Endodermal cell (in vitro differentiated cells): ENCODE results near the gene ALDH1A3. TPM values are rescaled to one million over a fixed set of nuclear protein-coding genes. Genes with fewer than 3 reads are reported as not detected.

Source experiments
- DNase-seq: peaks from one replicate; pipeline ENCODE4 v3.0.0-alpha.2; 2017
- H3K27ac ChIP-seq: 2 replicates; pipeline ENCODE4 v1.5.1; 2013; ENCODE audit warnings: mild to moderate bottlenecking, low read depth, low read length, moderate library complexity
- H3K27me3 ChIP-seq: 2 replicates; pipeline ENCODE4 v1.6.1; 2013; ENCODE audit warnings: mild to moderate bottlenecking, low read length, moderate library complexity; ENCODE audit not compliant: insufficient read depth, control insufficient read depth, poor library complexity, severe bottlenecking
- H3K36me3 ChIP-seq: 2 replicates; pipeline ENCODE4 v1.7.0; 2013; ENCODE audit warnings: mild to moderate bottlenecking, low read length, moderate library complexity; ENCODE audit not compliant: control insufficient read depth, insufficient read depth
- H3K4me1 ChIP-seq: one replicate; pipeline ENCODE4 v1.7.0; 2013; ENCODE audit warnings: low read length; ENCODE audit not compliant: control insufficient read depth, insufficient read depth
- H3K4me3 ChIP-seq: 2 replicates; pipeline ENCODE4 v1.5.1; 2013; ENCODE audit warnings: mild to moderate bottlenecking, low read length, moderate library complexity
- H3K9ac ChIP-seq: 2 replicates; pipeline ENCODE4 v1.6.1; 2013; ENCODE audit warnings: mild to moderate bottlenecking, low read length, moderate library complexity; ENCODE audit not compliant: poor library complexity, severe bottlenecking; ENCODE audit errors: extremely low read depth
- H3K9me3 ChIP-seq: 2 replicates; pipeline ENCODE4 v1.6.1; 2013; ENCODE audit warnings: mild to moderate bottlenecking, low read length, moderate library complexity; ENCODE audit not compliant: control insufficient read depth
- H3K27ac Mint-ChIP-seq: 2 replicates; pipeline ENCODE4 v1.8.0; 2020; ENCODE audit warnings: mixed read lengths
- H3K27me3 Mint-ChIP-seq: 2 replicates; pipeline ENCODE4 v1.8.0; 2021; ENCODE audit warnings: mild to moderate bottlenecking, mixed read lengths; ENCODE audit not compliant: insufficient read depth
- H3K36me3 Mint-ChIP-seq: 2 replicates; pipeline ENCODE4 v1.8.0; 2020; ENCODE audit warnings: low read depth, mixed read lengths
- H3K4me1 Mint-ChIP-seq: 2 replicates; pipeline ENCODE4 v1.8.0; 2020; ENCODE audit warnings: mixed read lengths
- H3K4me3 Mint-ChIP-seq: 2 replicates; pipeline ENCODE4 v1.8.0; 2020; ENCODE audit warnings: mild to moderate bottlenecking, moderate library complexity, mixed read lengths
- H3K9me3 Mint-ChIP-seq: 2 replicates; pipeline ENCODE4 v1.8.0; 2020; ENCODE audit warnings: mild to moderate bottlenecking, mixed read lengths
- CTCF ChIP-seq: fragments of 200-600 bp; sonication (generic); conservative IDR thresholded peaks from 2 replicates; pipeline ENCODE4 v1.5.0; 2021; ENCODE audit warnings: antibody characterized with exemption, mild to moderate bottlenecking
- WGBS, 2 experiments: methylation state at CpG; one replicate each; pipeline versions ENCODE4 v1.1.5 to v1.1.7; 2013; ENCODE audit warnings: missing lambda C conversion rate in 2 of 2, mixed read lengths in 1 of 2; ENCODE audit not compliant: insufficient coverage in 1 of 2, insufficient read length in 1 of 2; 5-methylcytosine and 5-hydroxymethylcytosine counted together
- total RNA-seq, 2 donors: library from RNA; stranded (reverse); fragmentation: NEBNext Ultra II Directional in 1 of 2; extraction: Animal tissue kit (Norgen Biotek cat#: 25700) in 1 of 2; gene quantifications; 2 replicates in 1 of 2; 3 replicates in 1 of 2; pipeline ENCODE4 v1.2.1, GENCODE V29; 2021

The ALDH1A3 gene
- total RNA-seq, 2 donors from 2014 or later: 6.9 to 7.3 TPM

- Histone ChIP-seq H3K4me3 (no peak overlapping the region), H3K27ac (no peak overlapping the region), H3K36me3 (peaks cover 17% of the 10 kb centered on the region), H3K9ac (no peak overlapping the region), H3K4me1 (no peaks in the 10 kb centered on the region), H3K9me3 (no peaks in the 10 kb centered on the region), H3K27me3 (no peaks in the 10 kb centered on the region)
- 79 to 82% methylated on average over 6 of the region's 6 CpGs for WGBS, 2 experiments
- no peak for TF ChIP-seq CTCF
- H3K36me3 Mint-ChIP-seq: peaks cover 6% of the 10 kb centered on the region
- peaks cover 2% of the 10 kb centered on the region for H3K9me3 Mint-ChIP-seq
- peaks cover 1% of the 10 kb centered on the region for H3K27me3 Mint-ChIP-seq
- H3K4me3 Mint-ChIP-seq: no peak overlapping the region
- no peak overlapping the region for H3K27ac Mint-ChIP-seq
- peaks cover 11% of the 10 kb centered on the region for H3K4me1 Mint-ChIP-seq
- no peak for DNase-seq
These were observed 12.4 kb downstream of the ALDH1A3 start for GRCh38 chr15:100892013-100892355.

DNA sequence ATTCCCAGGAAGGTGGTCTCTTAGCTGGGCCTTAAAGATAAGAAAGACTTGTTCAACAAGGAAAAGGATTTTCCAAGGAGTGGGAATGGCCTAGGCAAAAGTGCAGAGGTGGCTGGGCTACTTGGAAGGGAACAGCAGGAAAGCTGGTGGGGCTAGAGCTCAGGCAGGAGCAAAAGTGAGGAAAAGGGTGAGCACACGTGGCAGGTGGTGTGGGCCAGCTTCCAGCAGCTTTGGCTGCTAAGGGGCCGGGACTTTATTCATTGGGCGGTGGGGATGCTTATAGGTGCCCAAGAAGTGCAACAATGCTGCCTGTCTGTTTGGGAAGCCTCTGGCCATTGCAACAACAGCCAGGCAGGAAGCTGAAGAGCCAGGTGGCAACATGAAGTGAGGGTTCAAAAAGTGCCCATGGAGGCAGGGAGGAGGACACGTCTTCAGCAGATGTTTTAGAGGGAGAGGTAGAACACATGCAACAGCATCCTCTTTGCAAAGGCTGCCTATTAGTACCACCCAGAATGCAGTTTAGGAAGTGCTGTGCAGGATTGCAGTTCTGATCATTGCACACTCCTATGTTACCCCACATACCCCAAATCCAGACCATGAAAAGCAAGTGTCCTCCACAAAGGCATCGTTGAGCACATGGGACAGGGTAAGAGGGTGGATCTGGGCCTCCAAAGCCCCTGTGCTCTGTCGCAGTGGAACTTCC lies 13.8 kb downstream of the ALDH1A3 start:
- Mint-ChIP-seq H3K27ac (no peak overlapping the region), H3K9me3 (peaks cover 2% of the 10 kb centered on the region), H3K27me3 (peaks cover 1% of the 10 kb centered on the region), H3K36me3 (peaks cover 6% of the 10 kb centered on the region), H3K4me1 (peaks cover 19% of the 10 kb centered on the region), H3K4me3 (no peak overlapping the region)
- H3K36me3 ChIP-seq: peaks cover 11% of the 10 kb centered on the region
- H3K4me3 ChIP-seq: no peak overlapping the region
- H3K27ac ChIP-seq: no peak overlapping the region
- no peaks in the 10 kb centered on the region for H3K9me3 ChIP-seq
- no peak overlapping the region for H3K9ac ChIP-seq
- no peak for TF ChIP-seq CTCF
- peaks cover 8% of the 10 kb centered on the region for H3K4me1 ChIP-seq
- DNase-seq: peak; percentile 24
- H3K27me3 ChIP-seq: no peaks in the 10 kb centered on the region
- WGBS, 2 experiments: 93 to 100% methylated on average over 5 to 6 of the region's 6 CpGs

DNA sequence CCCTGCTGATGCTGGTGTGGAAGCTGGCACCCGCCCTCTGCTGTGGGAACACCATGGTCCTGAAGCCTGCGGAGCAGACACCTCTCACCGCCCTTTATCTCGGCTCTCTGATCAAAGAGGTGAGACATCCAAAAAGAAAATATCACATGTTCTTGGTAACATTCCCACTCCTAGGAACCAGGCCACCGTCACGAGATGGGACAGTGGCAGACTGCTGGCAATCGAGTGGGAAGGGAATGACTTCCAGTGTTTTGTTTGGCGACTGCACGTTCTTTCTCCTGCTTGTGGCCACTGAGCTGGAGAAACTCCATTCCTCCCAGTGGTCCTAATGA lies 14.3 kb downstream of the ALDH1A3 start:
- H3K4me1 Mint-ChIP-seq: peaks cover 24% of the 10 kb centered on the region
- peaks cover 11% of the 10 kb centered on the region for H3K36me3 ChIP-seq
- H3K27me3 ChIP-seq: no peaks in the 10 kb centered on the region
- H3K4me3 Mint-ChIP-seq: no peak overlapping the region
- H3K9me3 Mint-ChIP-seq: peaks cover 2% of the 10 kb centered on the region
- H3K4me1 ChIP-seq: peaks cover 8% of the 10 kb centered on the region
- H3K27ac ChIP-seq: no peak overlapping the region
- H3K27me3 Mint-ChIP-seq: peaks cover 1% of the 10 kb centered on the region
- DNase-seq: peak; percentile 16
- 92 to 98% methylated on average over 6 to 9 of the region's 9 CpGs for WGBS, 2 experiments
- TF ChIP-seq CTCF: no peak
- H3K9me3 ChIP-seq: no peaks in the 10 kb centered on the region
- peaks cover 6% of the 10 kb centered on the region for H3K36me3 Mint-ChIP-seq
- no peak overlapping the region for H3K4me3 ChIP-seq
- H3K27ac Mint-ChIP-seq: no peak overlapping the region
- H3K9ac ChIP-seq: no peak overlapping the region
